Measurements from ENCODE around the gene RBM28. TPM values are rescaled to one million over a fixed set of nuclear protein-coding genes. Genes with fewer than 3 reads are reported as not detected.

Gene RBM28
- polyA plus RNA-seq, 1 donor from 2014 or later: 18.9 TPM

DNA sequence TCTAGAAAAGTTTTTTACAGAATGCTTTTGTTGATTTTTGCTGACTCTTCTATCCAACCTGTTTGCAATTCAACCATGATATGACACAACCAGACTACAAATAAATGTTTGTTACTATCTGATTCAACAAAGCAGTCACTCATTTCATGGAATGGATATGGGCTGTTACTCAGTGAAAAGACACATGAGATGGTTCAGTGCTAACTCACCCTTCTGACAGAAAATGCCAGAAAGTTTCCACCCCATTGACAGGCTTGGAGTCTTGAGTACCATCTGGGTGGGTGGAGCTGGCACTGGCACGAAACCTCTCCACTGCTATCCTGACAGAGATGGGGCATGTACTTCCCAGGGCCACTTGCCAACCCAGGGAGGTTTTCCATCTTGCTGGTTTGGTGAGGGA is 39.5 kb downstream of the RBM28 start:
- no peak overlapping the region for H3K4me3 ChIP-seq (ENCODE audit: low read length)
- H3K9me2 ChIP-seq (ENCODE audit: insufficient read depth, low read length): no peaks in the 10 kb centered on the region
- H3K27me3 ChIP-seq (ENCODE audit: insufficient read depth, low read depth, low read length): no peaks in the 10 kb centered on the region
- H3K4me2 ChIP-seq (ENCODE audit: low read length): no peak overlapping the region
- no peak overlapping the region for H3K27ac ChIP-seq (ENCODE audit: low read length)
- no peaks in the 10 kb centered on the region for H3F3A ChIP-seq (ENCODE audit: insufficient read depth, low read length, poor library complexity, severe bottlenecking)
- H2AFZ ChIP-seq (ENCODE audit: low read depth, low read length): no peak overlapping the region
- H3K79me2 ChIP-seq (replicated peaks; ENCODE audit: insufficient read depth, low read length): no peaks in the 10 kb centered on the region
- TF ChIP-seq, protein P1, sequence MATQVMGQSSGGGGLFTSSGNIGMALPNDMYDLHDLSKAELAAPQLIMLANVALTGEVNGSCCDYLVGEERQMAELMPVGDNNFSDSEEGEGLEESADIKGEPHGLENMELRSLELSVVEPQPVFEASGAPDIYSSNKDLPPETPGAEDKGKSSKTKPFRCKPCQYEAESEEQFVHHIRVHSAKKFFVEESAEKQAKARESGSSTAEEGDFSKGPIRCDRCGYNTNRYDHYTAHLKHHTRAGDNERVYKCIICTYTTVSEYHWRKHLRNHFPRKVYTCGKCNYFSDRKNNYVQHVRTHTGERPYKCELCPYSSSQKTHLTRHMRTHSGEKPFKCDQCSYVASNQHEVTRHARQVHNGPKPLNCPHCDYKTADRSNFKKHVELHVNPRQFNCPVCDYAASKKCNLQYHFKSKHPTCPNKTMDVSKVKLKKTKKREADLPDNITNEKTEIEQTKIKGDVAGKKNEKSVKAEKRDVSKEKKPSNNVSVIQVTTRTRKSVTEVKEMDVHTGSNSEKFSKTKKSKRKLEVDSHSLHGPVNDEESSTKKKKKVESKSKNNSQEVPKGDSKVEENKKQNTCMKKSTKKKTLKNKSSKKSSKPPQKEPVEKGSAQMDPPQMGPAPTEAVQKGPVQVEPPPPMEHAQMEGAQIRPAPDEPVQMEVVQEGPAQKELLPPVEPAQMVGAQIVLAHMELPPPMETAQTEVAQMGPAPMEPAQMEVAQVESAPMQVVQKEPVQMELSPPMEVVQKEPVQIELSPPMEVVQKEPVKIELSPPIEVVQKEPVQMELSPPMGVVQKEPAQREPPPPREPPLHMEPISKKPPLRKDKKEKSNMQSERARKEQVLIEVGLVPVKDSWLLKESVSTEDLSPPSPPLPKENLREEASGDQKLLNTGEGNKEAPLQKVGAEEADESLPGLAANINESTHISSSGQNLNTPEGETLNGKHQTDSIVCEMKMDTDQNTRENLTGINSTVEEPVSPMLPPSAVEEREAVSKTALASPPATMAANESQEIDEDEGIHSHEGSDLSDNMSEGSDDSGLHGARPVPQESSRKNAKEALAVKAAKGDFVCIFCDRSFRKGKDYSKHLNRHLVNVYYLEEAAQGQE (IDR thresholded peaks at IDR 0.05; ENCODE audit: borderline replicate concordance): no peak
- no peak for TF ChIP-seq TAF1 (IDR thresholded peaks at IDR 0.05; ENCODE audit: low read depth)
- no peak for TF ChIP-seq SMC3 (conservative IDR thresholded peaks at IDR 0.05; ENCODE audit: poor library complexity)
- TF ChIP-seq EP300 (conservative IDR thresholded peaks at IDR 0.05; ENCODE audit: poor library complexity, severe bottlenecking): no peak
- no peak for TF ChIP-seq EZH2 (IDR thresholded peaks at IDR 0.05; ENCODE audit: borderline replicate concordance, insufficient read depth, low read length, poor library complexity, severe bottlenecking)
- TF ChIP-seq CTCF (IDR thresholded peaks at IDR 0.05; ENCODE audit: poor library complexity, severe bottlenecking): no peak
- TF ChIP-seq RAD21 (conservative IDR thresholded peaks at IDR 0.05): no peak
- no peak for TF ChIP-seq POLR2AphosphoS5 (IDR thresholded peaks at IDR 0.05)
- no peak for TF ChIP-seq MXI1 (conservative IDR thresholded peaks at IDR 0.05; ENCODE audit: poor library complexity, severe bottlenecking)
- H3K9ac ChIP-seq (ENCODE audit: low read length): no peak overlapping the region
- no peaks in the 10 kb centered on the region for H3K36me3 ChIP-seq (ENCODE audit: insufficient read depth, low read length)
- H4K20me1 ChIP-seq (ENCODE audit: insufficient read depth): no peaks in the 10 kb centered on the region
- H3K9me3 ChIP-seq (ENCODE audit: low read length): no peaks in the 10 kb centered on the region

DNA sequence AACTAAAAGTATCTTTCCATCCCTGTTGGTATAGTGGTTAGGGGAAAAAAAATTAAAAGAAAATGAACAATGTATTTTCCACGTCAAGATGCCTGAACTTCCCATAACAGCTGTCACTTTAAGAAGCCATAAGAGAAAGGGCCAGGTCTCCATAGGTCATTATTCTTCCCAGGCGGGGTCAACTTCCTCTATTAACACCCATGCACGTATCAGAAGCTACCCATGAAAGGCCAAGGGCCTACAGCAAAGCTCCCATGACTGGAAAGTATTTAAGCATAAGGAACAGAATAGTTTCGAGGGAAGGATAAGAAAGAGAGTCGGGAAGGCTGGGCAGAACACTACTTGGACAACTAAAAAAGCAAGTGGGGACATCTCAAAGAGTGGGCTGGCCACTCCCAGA is 40.1 kb downstream of the RBM28 start:
- Histone ChIP-seq H3K4me3 (ENCODE audit: low read length) (no peak overlapping the region), H3K27ac (ENCODE audit: low read length) (no peak overlapping the region), H4K20me1 (ENCODE audit: insufficient read depth) (no peaks in the 10 kb centered on the region), H3K79me2 (replicated peaks; ENCODE audit: insufficient read depth, low read length) (no peaks in the 10 kb centered on the region), H3K9me2 (ENCODE audit: insufficient read depth, low read length) (no peaks in the 10 kb centered on the region), H3K9me3 (ENCODE audit: low read length) (no peaks in the 10 kb centered on the region), H3K36me3 (ENCODE audit: insufficient read depth, low read length) (no peaks in the 10 kb centered on the region), H3F3A (ENCODE audit: insufficient read depth, low read length, poor library complexity, severe bottlenecking) (no peaks in the 10 kb centered on the region), H3K27me3 (ENCODE audit: insufficient read depth, low read depth, low read length) (no peaks in the 10 kb centered on the region), H3K4me2 (ENCODE audit: low read length) (no peak overlapping the region), H2AFZ (ENCODE audit: low read depth, low read length) (no peak overlapping the region), H3K9ac (ENCODE audit: low read length) (no peak overlapping the region)
- TF ChIP-seq SMC3 (conservative IDR thresholded peaks at IDR 0.05; ENCODE audit: poor library complexity): no peak
- no peak for TF ChIP-seq TAF1 (IDR thresholded peaks at IDR 0.05; ENCODE audit: low read depth)
- no peak for TF ChIP-seq EZH2 (IDR thresholded peaks at IDR 0.05; ENCODE audit: borderline replicate concordance, insufficient read depth, low read length, poor library complexity, severe bottlenecking)
- TF ChIP-seq RAD21 (conservative IDR thresholded peaks at IDR 0.05): no peak

Data from neural cell (in vitro differentiated cells).